ENCODE data around the gene NCKAP5.

Gene NCKAP5

DNA sequence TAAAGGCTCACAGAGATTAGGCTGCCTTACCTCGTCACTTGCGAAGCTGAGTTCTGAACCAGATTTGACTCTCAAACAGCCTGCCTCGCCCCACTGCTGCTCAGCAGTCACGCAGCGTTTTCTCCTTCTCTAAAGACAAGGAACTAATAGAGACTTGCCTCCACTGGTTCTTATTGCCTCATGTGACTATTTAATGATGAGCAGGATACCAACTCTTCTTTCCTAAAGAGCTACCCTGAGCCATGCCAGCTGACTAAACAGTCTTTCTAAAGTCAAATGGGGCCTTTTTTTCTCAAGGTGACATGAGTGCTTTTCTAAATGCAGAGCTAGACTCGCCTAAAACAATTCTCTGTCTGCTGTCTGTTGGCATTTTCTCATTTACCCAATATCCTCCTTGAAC lies 147.5 kb downstream of the NCKAP5 start:
- DNase-seq: no peak

DNA sequence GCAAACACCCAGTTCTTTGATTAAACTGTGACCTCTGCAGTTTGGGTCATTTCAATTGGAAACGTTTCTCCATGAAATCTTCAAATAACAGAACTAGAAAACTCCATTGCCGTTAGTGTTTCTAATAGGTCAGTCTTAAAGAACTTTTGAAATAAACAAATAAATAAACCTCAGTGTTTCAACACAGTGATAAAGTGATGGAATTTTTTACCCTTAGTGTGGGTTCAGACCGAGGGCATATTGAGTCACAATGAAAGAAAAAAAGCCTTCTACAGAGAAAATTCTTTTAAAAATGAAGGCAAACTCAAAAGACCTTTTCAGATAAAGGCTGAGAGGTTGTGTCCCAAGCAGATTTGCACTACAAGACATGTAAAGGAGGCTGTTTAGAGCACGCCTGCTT lies 149.6 kb downstream of the NCKAP5 start:
- DNase-seq: no peak

DNA sequence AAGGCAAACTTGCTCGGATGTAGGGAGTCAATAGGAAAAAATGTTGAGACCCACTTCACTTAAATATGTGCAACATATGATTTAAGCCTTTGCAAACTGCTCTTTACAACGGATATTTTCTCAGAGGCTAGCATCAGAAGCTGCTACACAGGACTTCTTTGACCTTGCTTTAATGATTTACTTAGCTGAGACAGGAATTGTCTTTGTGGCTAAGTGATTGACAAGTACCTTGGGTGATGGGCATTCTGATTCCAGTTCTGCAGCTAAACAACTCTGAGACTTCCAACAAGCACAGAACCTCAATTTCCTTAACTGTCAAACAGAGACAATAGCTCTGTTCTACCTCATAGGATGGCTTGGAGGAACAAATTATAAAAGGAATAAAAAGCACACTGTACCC lies 150.2 kb downstream of the NCKAP5 start:
- no peak for DNase-seq

DNA sequence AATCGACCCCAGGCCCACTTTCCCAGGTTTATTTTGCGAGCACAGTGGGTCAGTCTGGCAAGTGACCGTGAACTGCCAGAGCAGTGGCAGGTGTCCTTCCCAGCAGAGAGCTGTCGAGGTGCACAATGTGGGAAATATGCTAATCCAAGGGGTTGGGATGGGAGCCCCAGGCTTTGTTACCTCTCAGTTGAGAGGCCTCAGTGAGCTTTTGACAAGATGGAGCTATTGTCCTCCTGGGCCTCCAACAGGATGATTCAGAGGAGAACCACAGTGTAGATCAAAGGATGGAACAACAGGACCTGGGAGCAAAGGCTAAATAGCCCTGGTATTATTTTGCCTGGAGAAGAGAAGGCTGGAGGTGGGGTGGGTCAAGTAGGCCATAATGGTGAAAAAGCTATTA lies 150.8 kb downstream of the NCKAP5 start:
- DNase-seq: no peak

DNA sequence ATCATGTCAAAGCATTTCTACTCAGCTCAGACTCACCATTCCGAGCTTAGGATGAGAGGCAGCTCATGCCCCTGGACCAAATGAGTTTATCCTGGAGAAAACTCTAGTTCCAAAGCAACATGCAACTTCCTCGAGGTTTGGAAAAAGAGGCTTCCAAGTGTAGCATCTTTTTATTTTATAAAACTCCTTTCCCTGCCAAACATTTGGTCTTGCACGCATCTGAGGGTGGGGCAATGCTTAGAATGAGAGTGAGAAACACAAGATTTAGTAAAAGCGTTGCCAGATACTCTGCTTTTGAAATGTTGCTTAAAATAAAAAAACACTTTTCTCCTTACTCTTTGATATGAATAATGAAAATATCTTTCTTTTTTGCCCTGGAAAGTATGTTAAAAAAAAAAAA lies 151.5 kb downstream of the NCKAP5 start:
- DNase-seq: no peak

DNA sequence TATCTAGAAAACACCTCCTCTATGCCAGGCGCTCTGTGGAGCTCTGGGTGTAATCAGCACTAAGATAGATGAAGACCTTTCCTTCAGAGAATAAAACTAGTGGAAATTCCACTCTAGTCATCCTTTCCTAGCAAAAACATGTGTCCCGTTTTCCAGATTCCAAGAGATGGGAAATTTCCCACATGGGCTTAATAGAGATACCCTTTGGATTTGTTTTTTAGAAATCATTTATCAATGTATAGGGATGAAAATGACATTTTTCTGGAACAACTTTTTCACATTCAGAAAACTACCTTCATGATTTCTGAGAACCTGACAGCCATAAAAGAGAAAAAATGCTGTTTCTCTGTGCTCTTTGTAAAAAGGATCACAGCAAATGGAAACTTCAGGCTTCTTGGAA lies 152.1 kb downstream of the NCKAP5 start:
- DNase-seq: no peak

DNA sequence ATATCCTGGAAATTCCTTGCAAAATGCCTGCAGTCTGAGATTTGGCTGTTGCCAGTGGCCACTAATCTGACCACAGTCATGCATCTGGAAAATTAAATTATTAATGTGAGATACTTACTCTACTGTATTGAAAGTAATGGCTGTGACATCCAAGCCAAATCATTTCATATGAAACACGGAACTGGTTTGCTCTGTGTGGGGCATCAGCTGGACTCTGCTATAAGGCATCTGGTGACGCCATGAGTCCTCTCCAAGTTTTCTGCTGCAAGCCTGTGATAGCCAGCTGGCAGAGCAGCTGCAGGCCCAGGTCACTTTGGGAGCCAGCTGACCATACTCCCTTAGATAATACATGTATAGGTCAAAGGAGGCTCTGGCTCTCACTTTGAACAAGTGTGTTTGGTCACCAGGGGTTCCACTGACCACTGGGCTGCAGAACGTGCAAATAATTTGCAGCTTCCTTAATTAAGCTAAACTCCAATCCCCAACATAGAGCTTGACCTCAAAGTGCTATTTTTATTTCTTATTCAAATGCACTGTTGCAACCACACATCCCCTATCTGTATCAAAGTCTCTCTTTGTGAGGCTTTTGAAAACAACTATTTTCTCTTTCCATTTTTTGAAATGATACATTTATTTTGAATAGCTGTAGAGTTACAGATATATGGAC lies 152.9 kb downstream of the NCKAP5 start:
- DNase-seq: no peak

DNA sequence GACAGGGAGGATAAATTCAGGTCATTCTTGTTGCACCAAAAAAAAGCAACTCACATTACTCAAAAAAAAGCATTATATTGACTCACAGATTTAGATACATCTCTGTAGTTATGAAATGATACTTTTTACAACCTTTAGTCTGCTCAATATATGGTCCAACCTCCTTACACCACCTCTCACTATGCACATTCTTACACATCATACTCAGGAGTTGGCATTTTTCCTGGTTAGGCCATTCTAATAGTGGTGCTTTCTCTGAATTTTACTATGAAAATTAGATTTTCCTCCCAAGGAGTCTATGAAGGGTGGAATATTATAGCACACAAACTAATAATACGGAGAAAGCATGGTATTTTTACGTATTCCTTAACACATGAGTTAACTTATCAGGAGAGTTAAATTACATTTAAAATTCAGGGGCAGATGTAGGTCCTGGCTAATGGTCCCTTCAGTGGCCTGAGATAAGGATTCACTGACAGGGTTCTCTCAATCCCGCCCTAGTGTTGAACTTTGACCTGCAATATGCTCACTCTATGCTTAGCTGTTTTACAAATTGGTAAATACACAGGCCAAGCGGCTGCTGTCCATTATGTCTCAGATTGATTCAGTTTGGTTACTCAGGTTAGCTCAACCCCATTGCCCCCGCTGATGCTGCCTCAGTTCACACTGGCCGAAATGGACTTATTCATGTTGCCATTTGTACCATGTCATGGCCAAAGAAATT lies 153.6 kb downstream of the NCKAP5 start:
- no peak for DNase-seq

DNA sequence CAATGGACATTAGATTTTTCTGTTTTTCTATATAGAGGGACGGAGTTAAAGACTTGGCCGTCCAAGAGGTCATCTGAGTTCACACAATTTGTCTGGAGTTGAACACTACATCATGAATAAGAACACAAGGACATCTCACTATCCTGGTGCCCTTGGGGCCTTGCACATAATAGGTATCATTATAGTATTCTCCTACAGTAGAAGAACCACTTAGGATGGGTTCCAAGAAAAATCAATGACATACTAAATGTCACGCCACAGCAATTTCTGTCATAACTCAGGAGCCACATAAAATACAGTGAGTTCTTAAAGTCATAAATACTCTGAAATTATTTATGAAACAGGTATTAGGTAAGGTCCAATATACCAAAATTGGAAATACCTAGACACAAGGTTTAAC lies 154.4 kb downstream of the NCKAP5 start:
- DNase-seq: no peak

DNA sequence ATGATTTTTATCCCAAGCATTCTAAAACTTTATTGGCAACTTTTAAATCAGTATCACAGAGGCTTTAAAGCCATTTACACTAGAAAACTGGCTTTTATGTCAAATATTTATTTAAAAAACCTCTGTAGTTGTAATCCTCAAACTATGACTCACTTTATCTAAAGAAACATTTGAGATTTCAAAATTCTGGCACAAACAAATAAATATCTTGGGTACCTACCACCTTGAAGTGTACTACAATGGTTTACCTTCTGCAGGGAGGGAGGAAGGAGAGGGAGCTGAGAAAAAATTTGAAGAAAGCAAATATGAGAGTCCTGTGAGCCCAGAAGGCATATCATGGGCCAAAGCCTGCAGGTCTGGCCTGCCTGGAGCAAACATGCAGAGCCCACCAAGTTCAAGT lies 155.6 kb downstream of the NCKAP5 start:
- no peak for DNase-seq

DNA sequence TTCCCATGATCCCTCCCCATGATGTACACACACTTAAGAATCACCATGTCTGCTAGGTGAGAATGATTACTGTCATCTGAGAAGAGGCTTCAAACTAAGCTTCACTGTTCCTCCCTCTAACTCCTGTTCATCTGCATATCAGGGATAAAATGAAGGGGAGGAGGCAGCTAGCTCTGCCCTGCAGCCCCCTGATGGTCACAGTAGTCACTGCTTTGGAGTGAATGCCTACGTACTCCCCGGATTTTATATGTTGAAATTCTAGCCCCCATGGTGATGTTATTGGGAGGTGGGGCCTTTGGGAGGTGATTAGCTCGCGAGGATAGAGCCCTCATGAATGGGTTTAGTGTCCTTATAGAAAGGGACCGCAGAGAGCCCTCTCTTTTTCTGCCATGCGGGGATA lies 156.4 kb downstream of the NCKAP5 start:
- no peak for DNase-seq

DNA sequence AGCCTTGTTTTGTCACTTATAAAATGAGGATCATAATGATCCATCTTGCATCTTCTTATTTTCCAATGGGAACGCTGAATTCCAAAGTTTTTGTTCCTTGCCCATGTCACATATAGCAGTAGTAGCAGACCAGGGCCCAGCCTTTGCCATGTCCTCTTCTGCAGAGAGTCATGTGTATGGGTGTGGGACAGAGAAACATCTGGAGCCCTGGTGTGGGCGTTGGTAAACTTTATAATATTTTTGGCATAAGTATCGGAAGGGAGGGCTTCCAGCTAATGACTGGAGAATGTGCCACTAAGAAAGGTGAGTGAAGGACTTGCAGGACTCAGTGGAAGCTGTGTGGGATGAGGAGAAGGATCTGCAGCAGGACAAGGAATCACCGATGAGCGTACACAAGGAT lies 157.2 kb downstream of the NCKAP5 start:
- no peak for DNase-seq

DNA sequence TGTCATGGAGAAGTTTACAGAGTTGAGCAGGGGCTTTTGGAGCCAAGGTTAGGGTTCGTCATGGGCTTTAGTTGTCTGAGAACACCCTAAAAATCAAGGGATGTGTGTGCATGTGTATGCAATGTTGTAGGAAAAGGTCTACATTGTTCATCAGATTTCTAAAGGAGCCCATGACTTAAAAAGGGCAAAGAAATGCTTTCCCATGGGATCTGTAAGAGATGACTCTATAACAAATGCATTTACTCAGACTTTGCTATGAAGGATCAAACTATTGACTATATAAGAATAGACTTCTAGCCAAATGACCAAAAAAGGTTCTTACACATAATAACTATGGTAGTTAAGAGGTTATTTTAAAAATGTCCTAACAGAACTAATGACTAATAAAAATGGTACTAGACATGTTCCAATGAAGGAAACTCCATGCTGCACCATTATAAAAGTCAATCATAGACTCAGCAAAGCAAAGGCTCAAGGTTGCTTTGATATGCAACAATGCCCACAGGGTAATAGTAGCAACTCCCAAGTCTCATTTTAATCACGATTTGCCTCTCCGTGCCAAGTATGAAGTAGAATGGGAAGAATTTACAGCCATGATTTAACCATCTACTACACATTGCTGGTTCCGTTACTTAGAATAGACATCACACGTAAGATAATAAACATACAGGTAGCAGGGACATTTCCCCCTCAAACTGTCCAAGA lies 158.5 kb downstream of the NCKAP5 start:
- DNase-seq: no peak

DNA sequence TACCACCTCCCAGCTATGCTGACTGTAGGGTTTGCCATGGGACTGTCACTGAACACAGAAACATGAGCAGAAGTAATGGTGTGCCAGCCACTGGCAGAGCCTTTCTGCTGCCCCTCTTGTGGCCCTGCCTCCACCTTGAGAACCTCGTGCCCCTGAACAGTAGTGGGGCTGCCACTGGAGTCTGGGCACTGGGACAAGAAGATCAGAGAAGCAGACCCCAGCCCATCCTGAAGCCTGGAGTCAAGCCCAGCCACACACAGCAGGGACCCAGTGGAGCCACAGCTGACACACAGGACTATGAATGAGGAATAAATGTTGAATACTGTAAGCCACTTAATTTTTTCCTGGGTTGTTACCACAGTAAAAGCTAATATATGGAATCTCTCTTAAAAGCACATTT lies 159.6 kb downstream of the NCKAP5 start:
- DNase-seq: no peak

DNA sequence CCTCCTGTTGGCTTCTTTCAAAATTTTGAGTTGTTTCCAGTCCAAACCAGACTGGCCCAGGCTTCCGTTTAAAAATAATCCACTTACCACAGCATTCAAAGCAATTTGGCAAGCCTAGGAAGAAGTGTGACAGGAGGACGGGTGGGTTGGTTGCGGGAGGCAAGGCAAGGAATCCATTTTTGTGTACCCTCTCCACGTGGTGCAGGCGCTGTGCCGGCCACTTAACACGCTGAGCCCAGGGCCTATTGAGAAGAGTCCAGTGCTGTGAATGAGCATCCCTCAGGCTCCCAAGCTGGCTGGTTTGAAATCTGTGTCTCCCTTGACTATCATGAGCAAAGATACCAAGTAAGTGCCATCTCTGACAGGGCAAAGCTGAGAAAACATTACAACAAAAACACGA lies 160.9 kb downstream of the NCKAP5 start:
- DNase-seq: no peak

DNA sequence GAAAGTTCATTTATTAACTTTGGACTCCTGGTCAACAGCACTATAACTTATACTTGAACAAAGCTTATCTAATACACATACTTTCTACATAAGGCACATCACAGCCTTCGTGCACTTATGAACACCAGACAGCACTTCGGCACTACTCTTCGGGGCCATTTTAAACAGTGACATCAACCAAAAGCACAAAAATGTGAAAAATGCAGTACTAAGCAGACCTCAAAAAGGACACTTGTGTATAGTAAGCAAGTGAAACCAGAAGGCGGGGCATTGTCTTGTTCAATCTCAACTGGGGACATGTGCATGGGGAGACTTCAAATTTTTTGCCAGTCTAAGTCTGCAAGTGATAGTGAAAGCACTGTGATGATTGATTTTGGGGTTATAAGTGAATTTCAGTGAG lies 163.0 kb downstream of the NCKAP5 start:
- no peak for DNase-seq

DNA sequence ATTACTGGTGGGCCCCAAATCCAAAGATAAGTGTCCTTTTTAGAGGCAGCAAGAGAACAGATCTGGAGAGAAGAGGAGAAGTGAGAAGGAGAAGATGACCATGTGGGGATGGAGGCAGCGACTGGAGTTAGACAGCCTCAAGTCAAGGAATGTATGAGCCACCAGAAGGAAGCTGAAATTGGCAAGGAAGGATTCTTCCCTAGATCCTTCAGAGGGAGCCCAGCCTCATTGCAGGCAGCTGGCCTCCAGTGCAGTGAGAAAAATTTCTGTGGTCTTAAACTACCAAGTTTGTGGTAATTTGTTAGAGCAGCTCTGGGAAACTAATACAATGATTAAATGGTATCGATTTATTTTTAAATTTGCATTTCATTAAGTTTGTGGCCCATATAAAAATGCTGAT lies 167.9 kb downstream of the NCKAP5 start:
- DNase-seq: no peak

DNA sequence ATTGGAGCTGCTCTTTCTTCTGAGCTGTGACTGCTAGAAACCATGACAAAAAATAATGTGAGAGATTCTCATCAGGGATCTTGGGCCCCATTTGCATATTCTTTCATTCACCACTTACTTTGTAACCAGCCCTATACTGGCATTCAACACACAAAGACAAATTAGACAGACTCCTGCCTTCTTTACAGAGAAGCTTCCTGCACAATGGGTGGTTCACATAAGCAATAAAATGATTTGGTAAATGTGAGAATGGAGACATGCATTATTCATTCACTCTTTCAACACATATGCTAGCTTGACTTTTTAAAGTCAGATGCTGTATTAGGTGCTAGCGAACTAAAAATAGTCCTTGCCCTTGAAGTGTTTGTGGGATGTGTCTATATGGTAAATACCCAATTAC lies 174.4 kb downstream of the NCKAP5 start:
- no peak for DNase-seq

DNA sequence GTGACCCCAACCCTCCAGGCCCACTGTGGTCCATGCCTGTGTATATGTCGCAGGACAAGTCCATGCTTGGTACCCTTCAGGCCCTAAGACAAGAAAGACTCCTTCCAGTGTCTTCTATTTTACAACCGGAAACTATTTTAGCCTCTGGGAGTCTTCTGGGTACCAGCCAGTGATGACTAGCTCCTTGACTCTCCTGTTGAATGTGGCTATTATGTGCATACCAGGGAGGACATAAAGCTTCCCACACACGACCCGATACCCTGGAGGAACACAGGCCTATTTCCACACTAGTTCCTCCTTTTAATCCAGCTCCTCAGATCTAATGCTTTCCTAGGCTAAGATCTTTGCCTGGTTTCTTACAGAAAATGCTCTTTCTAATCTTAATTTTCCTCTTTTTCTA lies 178.1 kb downstream of the NCKAP5 start:
- no peak for DNase-seq

DNA sequence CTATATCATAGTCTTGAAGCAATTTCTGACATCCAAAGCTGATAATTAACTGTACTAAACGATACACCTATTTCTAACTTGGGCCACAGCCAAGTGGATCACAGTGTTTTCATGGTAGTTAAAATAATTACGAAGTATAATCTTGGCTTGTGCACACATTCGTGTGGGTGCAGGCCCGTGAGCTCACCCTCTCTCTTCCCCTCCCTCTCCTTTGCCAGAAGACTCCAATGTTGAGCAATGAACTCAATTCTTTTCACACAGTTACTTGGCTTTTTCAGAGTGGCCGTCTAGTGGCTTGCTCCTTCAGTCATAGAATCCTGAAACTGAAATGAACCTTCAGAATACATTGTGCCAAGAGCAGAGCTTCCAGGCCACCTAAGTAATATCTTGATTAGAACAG lies 178.7 kb downstream of the NCKAP5 start:
- no peak for DNase-seq

DNA sequence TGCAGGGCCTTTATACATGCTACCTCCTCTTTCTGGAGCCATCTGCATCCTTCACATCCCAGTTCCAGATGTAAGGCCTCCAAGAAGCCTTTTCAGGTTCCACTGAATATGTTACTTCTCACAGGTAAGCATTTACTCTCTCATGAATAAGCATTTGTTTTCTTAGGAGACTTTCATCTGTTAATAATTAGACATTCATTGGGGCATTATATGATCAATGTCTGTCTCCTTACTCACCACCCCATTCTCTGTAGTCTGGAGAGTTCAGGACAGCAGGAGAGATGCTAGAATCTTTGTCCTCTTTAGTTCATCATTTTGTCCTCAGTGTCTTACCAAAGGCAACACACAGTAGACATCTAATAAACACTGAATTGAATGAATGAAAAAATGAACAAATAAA lies 185.7 kb downstream of the NCKAP5 start:
- no peak for DNase-seq

DNA sequence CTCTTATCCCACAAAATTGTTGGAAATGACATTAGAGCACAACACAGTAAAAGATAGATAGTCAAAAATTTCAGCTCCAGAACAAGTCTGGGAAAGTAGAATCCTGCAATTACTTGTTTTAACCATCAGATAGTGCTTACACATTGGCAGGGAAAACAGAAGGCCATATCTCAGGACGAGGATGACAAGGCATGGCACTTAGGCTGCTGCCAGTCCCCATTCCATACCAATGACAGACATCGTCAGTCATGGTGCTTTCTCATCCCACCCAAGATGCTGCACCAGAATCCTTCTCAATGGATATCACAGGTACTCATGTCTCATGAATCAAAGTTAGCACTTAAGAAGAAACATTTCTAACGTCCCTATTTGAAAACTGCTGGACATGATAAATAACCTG lies 187.3 kb downstream of the NCKAP5 start:
- no peak for DNase-seq

DNA sequence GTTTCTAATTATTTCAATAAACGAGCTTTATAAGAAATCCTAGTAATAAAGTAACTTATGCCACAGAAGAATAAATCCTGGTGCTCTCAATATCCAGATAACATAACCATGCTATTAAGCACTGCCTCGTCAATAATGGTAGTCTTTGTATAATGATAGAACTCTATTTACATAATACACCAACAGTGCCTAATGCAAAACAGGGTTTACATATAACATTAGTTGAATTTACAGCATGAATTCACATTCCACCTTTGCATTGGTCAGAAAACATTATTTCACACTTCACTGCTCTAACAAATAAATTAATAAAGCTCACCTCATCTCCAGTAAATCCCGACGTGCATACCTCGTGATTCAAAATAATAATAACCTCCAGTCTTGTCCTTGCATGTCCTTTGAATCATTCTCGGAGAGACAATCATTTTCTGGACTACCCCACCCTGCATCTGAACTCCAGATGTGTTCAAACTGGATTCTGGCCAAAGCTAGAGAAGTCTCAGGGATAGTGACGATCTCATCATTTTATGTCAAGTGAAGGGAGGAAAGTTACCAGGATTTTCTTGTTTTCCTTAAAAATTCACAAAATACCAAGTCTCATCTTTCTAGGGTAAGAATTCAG lies 189.2 kb downstream of the NCKAP5 start:
- DNase-seq: no peak

DNA sequence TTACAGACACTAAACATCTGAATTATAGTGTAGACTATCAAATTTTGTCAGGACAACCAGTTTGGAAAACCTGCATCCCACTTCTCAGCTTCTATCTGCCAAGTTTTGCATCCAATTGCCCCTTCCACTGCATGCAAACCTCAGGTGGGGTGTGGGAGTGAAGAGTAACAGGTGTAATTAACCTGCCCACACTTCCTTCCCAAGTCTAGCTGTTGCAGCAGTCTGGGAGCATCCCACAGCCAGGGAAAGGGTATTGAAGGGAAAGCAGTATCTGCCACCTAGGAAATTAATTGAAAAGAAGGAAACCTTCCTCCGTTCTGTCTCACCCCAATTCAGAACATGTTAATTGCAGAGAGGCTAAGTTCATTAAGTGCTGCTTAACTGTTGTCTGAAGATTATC lies 189.9 kb downstream of the NCKAP5 start:
- no peak for DNase-seq

Measured in NCI-H187 treated with DMSO at 0.1 percent for 48 hours (cell line).